ENCODE measurements around the gene ARSG. TPM values are rescaled to one million over a fixed set of nuclear protein-coding genes. Genes with fewer than 3 reads are reported as not detected.

ARSG gene
- polyA plus RNA-seq (0.41 to 0.51 TPM (median 0.45 TPM) in 3 replicates), polyA minus RNA-seq (1.8 to 2.2 TPM in 2 of 3 replicates, not detected in the other)
- polyA plus RNA-seq (2011; ENCODE audit: low read depth): 0.34 TPM
- polyA plus RNA-seq (2011; cell fraction: cytosol; rRNA removed): 0.38 and 0.81 TPM in 2 replicates
- 0.61 and 1.5 TPM in 2 replicates for polyA plus RNA-seq (2011; cell fraction: nucleus; rRNA removed)
- 0.73 and 0.86 TPM in 2 replicates for polyA plus RNA-seq (2012; ENCODE audit: low replicate concordance)
- polyA minus RNA-seq (2011; cell fraction: cytosol; rRNA and poly(A)+ RNA removed): 1.9 TPM
- polyA minus RNA-seq (2011; cell fraction: nucleus; rRNA and poly(A)+ RNA removed): 0.39 and 1.2 TPM in 2 replicates

DNA sequence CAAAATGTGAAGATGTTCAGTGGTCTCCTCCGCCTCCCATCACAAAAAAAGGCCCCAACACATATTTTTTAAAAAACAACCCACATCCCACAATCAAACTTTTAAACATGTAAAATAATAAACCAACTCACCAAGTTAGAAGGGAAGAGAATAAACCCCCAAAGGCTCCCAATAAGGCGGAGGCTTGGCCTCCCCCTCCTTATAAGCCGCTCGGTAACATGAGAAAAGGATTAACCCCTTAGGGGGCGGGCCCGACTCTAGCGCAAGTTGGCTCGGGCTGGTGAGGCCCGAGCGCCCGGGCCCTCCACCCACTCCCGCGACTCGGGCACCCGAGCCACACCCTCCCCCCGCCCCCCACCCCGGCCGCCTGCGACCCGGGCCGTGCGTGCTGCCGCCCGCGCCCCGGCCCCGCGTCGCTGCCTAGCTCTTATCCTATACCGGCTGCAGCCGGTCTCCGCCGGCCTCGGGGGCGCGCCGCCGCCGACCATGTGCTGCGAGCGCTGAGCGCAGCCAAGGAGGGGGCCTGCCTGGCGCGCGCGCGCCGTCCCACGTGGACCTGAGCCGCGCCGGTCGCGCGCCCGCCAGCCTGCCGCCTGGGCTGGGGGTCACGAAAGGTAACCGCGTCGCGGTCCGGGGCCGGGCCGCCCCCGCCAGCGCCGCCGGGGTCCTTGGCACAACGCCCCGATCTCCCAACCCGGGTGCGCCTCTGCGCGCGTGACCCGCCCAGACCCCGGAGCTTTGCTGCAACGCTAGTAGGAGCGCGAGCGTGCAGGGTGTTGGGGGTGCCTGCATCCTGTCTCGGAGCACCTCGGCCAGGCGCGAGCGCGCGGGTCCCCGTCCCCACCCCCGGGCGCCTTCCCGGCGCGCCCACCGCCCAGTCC is at the start of gene ARSG, which contains the start of gene SLC16A6:
Gene ARSG, plus strand, starts transcription at position 541 of the 881 bp plus-strand sequence. CDS start 15,999 bp downstream, outside the sequence.
Gene SLC16A6, minus strand, starts transcription at position 173 of the 881 bp plus-strand sequence. CDS start 12,807 bp downstream, outside the sequence.
- H3K79me2 ChIP-seq (ENCODE audit: control insufficient read depth, insufficient read depth, low read length): no peaks in the 10 kb centered on the region
- dilution Hi-C loops (cut with MboI; ENCODE audit: extremely low pct_ligation_motif_present, low sequenced_read_pairs): no loop called here
- H3K4me1 ChIP-seq (ENCODE audit: control insufficient read depth, extremely low read depth, insufficient read depth, low read length): peaks cover 18% of the 10 kb centered on the region
- FAIRE-seq (no peak), DNase-seq (ENCODE audit: low read depth, low spot score) (no peak)
- peaks cover 40% of the 10 kb centered on the region for H3K27me3 ChIP-seq (ENCODE audit: control insufficient read depth, extremely low read depth, insufficient read depth, low read length)
- no peaks in the 10 kb centered on the region for H3K9me3 ChIP-seq (ENCODE audit: control insufficient read depth, low read depth, low read length)
- peak within 1 kb of the TSS; percentile 34 to 65 (median 62) for H3K4me3 ChIP-seq (ENCODE audit: control insufficient read depth in 2 of 3, extremely low read depth in 1 of 3, insufficient read depth in 2 of 3, low read depth in 1 of 3, low read length in 3 of 3)
- peak within 1 kb of the TSS; percentile 37 for H3K9ac ChIP-seq (ENCODE audit: control insufficient read depth, extremely low read depth, insufficient read depth, low read length)
- peak within 1 kb of the TSS; percentile 67 for H2AFZ ChIP-seq (ENCODE audit: control insufficient read depth, low read length)
- no peaks in the 10 kb centered on the region for H4K20me1 ChIP-seq (ENCODE audit: control insufficient read depth, extremely low read depth, insufficient read depth, low read length)
- H3K27ac ChIP-seq (ENCODE audit: control insufficient read depth, insufficient read depth, low read length): no peak within 1 kb of the TSS
- H3K4me2 ChIP-seq (ENCODE audit: control insufficient read depth, extremely low read depth, insufficient read depth, low read depth, low read length): peak within 1 kb of the TSS; percentile 74
- TF ChIP-seq EZH2 (IDR thresholded peaks at IDR 0.05; ENCODE audit: low read length): no peak
- TF ChIP-seq, protein P1, sequence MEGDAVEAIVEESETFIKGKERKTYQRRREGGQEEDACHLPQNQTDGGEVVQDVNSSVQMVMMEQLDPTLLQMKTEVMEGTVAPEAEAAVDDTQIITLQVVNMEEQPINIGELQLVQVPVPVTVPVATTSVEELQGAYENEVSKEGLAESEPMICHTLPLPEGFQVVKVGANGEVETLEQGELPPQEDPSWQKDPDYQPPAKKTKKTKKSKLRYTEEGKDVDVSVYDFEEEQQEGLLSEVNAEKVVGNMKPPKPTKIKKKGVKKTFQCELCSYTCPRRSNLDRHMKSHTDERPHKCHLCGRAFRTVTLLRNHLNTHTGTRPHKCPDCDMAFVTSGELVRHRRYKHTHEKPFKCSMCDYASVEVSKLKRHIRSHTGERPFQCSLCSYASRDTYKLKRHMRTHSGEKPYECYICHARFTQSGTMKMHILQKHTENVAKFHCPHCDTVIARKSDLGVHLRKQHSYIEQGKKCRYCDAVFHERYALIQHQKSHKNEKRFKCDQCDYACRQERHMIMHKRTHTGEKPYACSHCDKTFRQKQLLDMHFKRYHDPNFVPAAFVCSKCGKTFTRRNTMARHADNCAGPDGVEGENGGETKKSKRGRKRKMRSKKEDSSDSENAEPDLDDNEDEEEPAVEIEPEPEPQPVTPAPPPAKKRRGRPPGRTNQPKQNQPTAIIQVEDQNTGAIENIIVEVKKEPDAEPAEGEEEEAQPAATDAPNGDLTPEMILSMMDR (optimal IDR thresholded peaks at IDR 0.05 in 1 of 3, IDR thresholded peaks at IDR 0.05 in 1 of 3, conservative IDR thresholded peaks at IDR 0.05 in 1 of 3; ENCODE audit: extremely low read depth in 1 of 3, insufficient read depth in 2 of 3, low read length in 3 of 3): no peak
- no peaks in the 10 kb centered on the region for H3K9me1 ChIP-seq (ENCODE audit: control insufficient read depth, extremely low read depth, insufficient read depth, low read length)
- no peaks in the 10 kb centered on the region for H3K36me3 ChIP-seq (ENCODE audit: control insufficient read depth in 2 of 2, extremely low read depth in 1 of 2, insufficient read depth in 2 of 2, low read length in 2 of 2)

DNA sequence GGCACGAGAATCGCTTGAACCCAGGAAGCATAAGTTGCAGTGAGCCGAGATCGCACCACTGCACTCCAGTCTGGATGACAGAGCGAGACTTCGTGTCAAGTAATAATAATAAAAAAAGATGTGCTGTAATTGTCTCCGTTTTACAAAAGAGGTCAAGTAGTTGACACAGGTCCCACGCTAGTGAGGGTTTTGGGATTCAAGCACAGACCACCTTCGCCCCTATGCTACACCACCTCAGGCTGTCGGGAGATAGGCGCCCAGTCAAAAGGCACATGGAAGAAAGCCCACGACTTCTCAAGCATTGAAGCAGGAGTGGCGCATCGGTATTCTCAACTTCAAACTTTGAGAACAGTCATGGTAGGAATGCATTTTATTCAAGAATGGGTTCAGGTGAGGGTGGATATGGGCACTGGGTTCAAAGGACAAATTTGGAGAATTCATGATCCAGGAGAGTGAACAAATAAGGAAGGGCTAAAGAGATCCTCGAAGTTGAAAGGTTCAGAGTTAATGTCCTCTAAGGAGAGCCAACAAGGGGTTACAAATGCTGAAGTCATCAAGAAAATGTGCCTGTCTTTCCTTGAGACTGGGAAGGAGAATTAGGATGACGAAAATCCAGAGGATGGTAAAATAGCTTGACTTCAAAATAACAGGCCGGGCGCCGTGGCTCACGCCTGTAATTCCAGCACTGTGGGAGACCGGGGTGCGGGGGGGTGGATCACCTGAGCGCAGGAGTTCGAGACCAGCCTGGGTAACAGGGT is 44.8 kb upstream of the ARSG start:
- H3K79me2 ChIP-seq (ENCODE audit: control insufficient read depth, insufficient read depth, low read length): peaks cover 5% of the 10 kb centered on the region
- no peak overlapping the region for H3K9ac ChIP-seq (ENCODE audit: control insufficient read depth, extremely low read depth, insufficient read depth, low read length)
- H3K27me3 ChIP-seq (ENCODE audit: control insufficient read depth, extremely low read depth, insufficient read depth, low read length): no peaks in the 10 kb centered on the region
- H2AFZ ChIP-seq (ENCODE audit: control insufficient read depth, low read length): no peak overlapping the region
- no peak overlapping the region for H3K4me2 ChIP-seq (ENCODE audit: control insufficient read depth, extremely low read depth, insufficient read depth, low read depth, low read length)
- no peak overlapping the region for H3K27ac ChIP-seq (ENCODE audit: control insufficient read depth, insufficient read depth, low read length)
- H4K20me1 ChIP-seq (ENCODE audit: control insufficient read depth, extremely low read depth, insufficient read depth, low read length): no peaks in the 10 kb centered on the region
- no peaks in the 10 kb centered on the region for H3K9me3 ChIP-seq (ENCODE audit: control insufficient read depth, low read depth, low read length)
- no peak overlapping the region for H3K4me3 ChIP-seq (ENCODE audit: control insufficient read depth in 2 of 3, extremely low read depth in 1 of 3, insufficient read depth in 2 of 3, low read depth in 1 of 3, low read length in 3 of 3)
- peaks cover 1 to 3% of the 10 kb centered on the region in 2 experiments for H3K36me3 ChIP-seq (ENCODE audit: control insufficient read depth in 2 of 2, extremely low read depth in 1 of 2, insufficient read depth in 2 of 2, low read length in 2 of 2)
- FAIRE-seq: no peak
- TF ChIP-seq, protein P1 (optimal IDR thresholded peaks at IDR 0.05 in 1 of 3, IDR thresholded peaks at IDR 0.05 in 1 of 3, conservative IDR thresholded peaks at IDR 0.05 in 1 of 3; ENCODE audit: extremely low read depth in 1 of 3, insufficient read depth in 2 of 3, low read length in 3 of 3): no peak
- TF ChIP-seq EZH2 (IDR thresholded peaks at IDR 0.05; ENCODE audit: low read length): no peak
- no peaks in the 10 kb centered on the region for H3K9me1 ChIP-seq (ENCODE audit: control insufficient read depth, extremely low read depth, insufficient read depth, low read length)
- dilution Hi-C loops (cut with MboI; ENCODE audit: extremely low pct_ligation_motif_present, low sequenced_read_pairs): no loop called here
- no peak for DNase-seq (ENCODE audit: low read depth, low spot score)
- H3K4me1 ChIP-seq (ENCODE audit: control insufficient read depth, extremely low read depth, insufficient read depth, low read length): peaks cover 8% of the 10 kb centered on the region
